ENCODE measurements around the gene STYX. TPM values are rescaled to one million over a fixed set of nuclear protein-coding genes. Genes with fewer than 3 reads are reported as not detected.

STYX gene
- total and polyA plus RNA-seq, 2 of the 4 experiments (the other 2 are of a cell fraction), result 5.8 to 7.5 TPM

GRCh38 chr14:52790756-52791222 is 60.8 kb downstream of the STYX start:
- intact Hi-C loops (cut with micrococcal nuclease), result no loop called here
- Histone ChIP-seq H4K8ac (ENCODE audit: low read depth in 2 of 2, low read length in 2 of 2) (peak overlapping the region; percentile 84 to 85), H2AK9ac (replicated peaks; ENCODE audit: low read depth, low read length, poor library complexity) (peak overlapping the region; percentile 87), H3K9me3 (ENCODE audit: control insufficient read depth, insufficient read depth, low read length) (no peaks in the 10 kb centered on the region), H3K4me2 (ENCODE audit: low read depth, low read length) (peak overlapping the region; percentile 100), H3K23ac (ENCODE audit: low read depth, low read length) (peak overlapping the region; percentile 89), H3K27ac (ENCODE audit: insufficient read depth, low read length) (peak overlapping the region; percentile 86), H3K79me1 (ENCODE audit: low read depth in 1 of 2, low read length in 2 of 2) (peaks cover 14 to 48% of the 10 kb centered on the region in 2 experiments; a peak in 3 of 4 replicates), H3K36me3 (ENCODE audit: control insufficient read depth, insufficient read depth, low read length) (no peaks in the 10 kb centered on the region), H4K5ac (ENCODE audit: low read depth, low read length) (peak overlapping the region; percentile 43), H3K14ac (replicated peaks; ENCODE audit: low read depth, low read length) (peak overlapping the region; percentile 89), H2AK5ac (ENCODE audit: low read depth, low read length) (peak overlapping the region; percentile 73), H3K4ac (ENCODE audit: low read depth, low read length) (peak overlapping the region; percentile 87), H3K4me1 (ENCODE audit: control insufficient read depth, insufficient read depth, low read length) (no peaks in the 10 kb centered on the region; the same call in 1 of the 2 replicates), H3K27me3 (ENCODE audit: control insufficient read depth, insufficient read depth, low read length) (no peaks in the 10 kb centered on the region), H2AFZ (replicated peaks; ENCODE audit: low read length, poor library complexity) (peak overlapping the region; percentile 95), H2BK5ac (ENCODE audit: low read depth, low read length, poor library complexity, severe bottlenecking) (peak overlapping the region; percentile 87), H2BK120ac (ENCODE audit: low read depth, low read length) (peak overlapping the region; percentile 79), H3K4me3 (ENCODE audit: insufficient read depth, low read depth, low read length) (peak overlapping the region; percentile 79), H3K9me1 (ENCODE audit: insufficient read depth, low read length) (peaks cover 6% of the 10 kb centered on the region; the same call in 1 of the 2 replicates), H3K56ac (ENCODE audit: extremely low read depth, insufficient read depth, low read length) (peak overlapping the region; percentile 41; the same call in 1 of the 2 replicates), H4K91ac (ENCODE audit: insufficient read depth, low read depth, low read length) (peak overlapping the region; percentile 80), H3K18ac (ENCODE audit: low read depth, low read length) (peak overlapping the region; percentile 69), H4K20me1 (ENCODE audit: insufficient read depth, low read length) (peaks cover 8% of the 10 kb centered on the region), H2BK15ac (ENCODE audit: low read depth, low read length) (no peak overlapping the region; the same call in 2 of the 3 replicates), H2BK20ac (ENCODE audit: low read depth, low read length) (no peak overlapping the region; the same call in 1 of the 2 replicates), H3K9ac (ENCODE audit: low read depth, low read length) (peak overlapping the region; percentile 78)
- TF ChIP-seq, protein P1, sequence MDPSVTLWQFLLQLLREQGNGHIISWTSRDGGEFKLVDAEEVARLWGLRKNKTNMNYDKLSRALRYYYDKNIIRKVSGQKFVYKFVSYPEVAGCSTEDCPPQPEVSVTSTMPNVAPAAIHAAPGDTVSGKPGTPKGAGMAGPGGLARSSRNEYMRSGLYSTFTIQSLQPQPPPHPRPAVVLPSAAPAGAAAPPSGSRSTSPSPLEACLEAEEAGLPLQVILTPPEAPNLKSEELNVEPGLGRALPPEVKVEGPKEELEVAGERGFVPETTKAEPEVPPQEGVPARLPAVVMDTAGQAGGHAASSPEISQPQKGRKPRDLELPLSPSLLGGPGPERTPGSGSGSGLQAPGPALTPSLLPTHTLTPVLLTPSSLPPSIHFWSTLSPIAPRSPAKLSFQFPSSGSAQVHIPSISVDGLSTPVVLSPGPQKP (IDR thresholded peaks at IDR 0.05; ENCODE audit: borderline replicate concordance, low read depth, low read length), result no peak
- TF ChIP-seq CTCF (conservative IDR thresholded peaks at IDR 0.05; ENCODE audit: low read depth, low read length), result no peak
- TF ChIP-seq CEBPB (IDR thresholded peaks at IDR 0.05; ENCODE audit: low read depth, low read length), result no peak
- TF ChIP-seq RFX5 (IDR thresholded peaks at IDR 0.05; ENCODE audit: low read depth, low read length), result no peak
- TF ChIP-seq POLR2A (IDR thresholded peaks at IDR 0.05; ENCODE audit: low read depth, low read length), result no peak
- no peak for TF ChIP-seq MXI1 (IDR thresholded peaks at IDR 0.05; ENCODE audit: borderline replicate concordance, low read depth, low read length)
- TF ChIP-seq NFE2L2 (IDR thresholded peaks at IDR 0.05; ENCODE audit: low read depth, low read length), result no peak
- no peak for TF ChIP-seq SMC3 (IDR thresholded peaks at IDR 0.05; ENCODE audit: low read depth, low read length)
- no peak; the same call in 1 of the 2 replicates for TF ChIP-seq BHLHE40 (IDR thresholded peaks at IDR 0.05; ENCODE audit: low read depth, low read length)
- ChIA-PET POLR2A (ENCODE audit: unreplicated experiment) (no interaction called here), CTCF (no interaction called here)
- dilution Hi-C loops (cut with HindIII; ENCODE audit: low sequenced_read_pairs, unreplicated experiment), result no loop called here
- in situ Hi-C loops (cut with MboI; ENCODE audit: low sequenced_read_pairs), result no loop called here
- DNase-seq (no peak), ATAC-seq (ENCODE audit: low read depth) (no peak)
- no TSS peak for BruUV-seq (replicated peaks)
- 0% methylated on average over 12 of the region's 26 CpGs; no CpG with 5 or more reads in 1 of the 2 experiments for WGBS, 2 experiments (ENCODE audit: extremely low coverage in 2 of 2, insufficient read length in 1 of 2)
